ENCODE results near the gene LENG8.

DNA sequence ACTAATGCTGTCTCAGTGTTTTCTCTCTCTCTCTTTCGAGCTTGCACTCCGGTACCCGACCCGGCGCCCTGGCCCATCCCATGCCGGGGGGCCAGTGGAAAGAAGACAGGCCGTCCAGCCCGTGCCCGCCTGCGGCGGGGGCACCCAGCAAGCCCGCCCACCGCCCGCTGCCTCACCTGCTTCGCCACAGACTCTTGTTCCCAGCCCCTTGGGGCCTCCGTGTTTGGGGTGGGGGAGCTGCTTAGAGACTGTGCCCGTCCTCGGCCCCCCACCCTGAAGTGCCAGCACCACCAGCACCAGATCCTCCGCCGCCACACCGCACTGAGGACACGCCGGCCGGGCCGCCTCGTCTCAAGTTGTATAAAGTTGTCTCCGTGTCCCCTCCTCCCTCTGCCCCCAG lies 12.2 kb downstream of the LENG8 start:
- no peak for TF ChIP-seq POLR2A (IDR thresholded peaks at IDR 0.05; ENCODE audit: insufficient read depth in 1 of 2, low read depth in 2 of 2, low read length in 2 of 2)
- TF ChIP-seq SRSF4 (IDR thresholded peaks at IDR 0.05; ENCODE audit: low read depth, low read length, poor library complexity, severe bottlenecking): no peak
- TF ChIP-seq BHLHE40 (IDR thresholded peaks at IDR 0.05; ENCODE audit: low read length): no peak
- TF ChIP-seq GZF1 (CRISPR knock-in tag; IDR thresholded peaks at IDR 0.05): no peak

Data from HepG2 (cell line).